PFSK-1 (cell line): ENCODE data around the gene NXPH1.

Experiments used
- FOXP2 ChIP-seq: optimal IDR thresholded peaks from 2 replicates; pipeline ENCODE3; 2011; ENCODE audit warnings: borderline replicate concordance, control low read depth, inconsistent platforms; ENCODE audit not compliant: insufficient read depth; ENCODE audit errors: extremely low read length, extremely low read depth
- POLR2AphosphoS5 ChIP-seq: IDR thresholded peaks from 2 replicates; pipeline ENCODE4 v1.6.1; 2012; ENCODE audit warnings: low read depth, mild to moderate bottlenecking, control low read depth, low read length, moderate library complexity
- TAF1 ChIP-seq: IDR thresholded peaks from 2 replicates; pipeline ENCODE4 v1.6.1; 2012; ENCODE audit warnings: low read length, control low read depth, borderline replicate concordance; ENCODE audit not compliant: insufficient read depth

DNA sequence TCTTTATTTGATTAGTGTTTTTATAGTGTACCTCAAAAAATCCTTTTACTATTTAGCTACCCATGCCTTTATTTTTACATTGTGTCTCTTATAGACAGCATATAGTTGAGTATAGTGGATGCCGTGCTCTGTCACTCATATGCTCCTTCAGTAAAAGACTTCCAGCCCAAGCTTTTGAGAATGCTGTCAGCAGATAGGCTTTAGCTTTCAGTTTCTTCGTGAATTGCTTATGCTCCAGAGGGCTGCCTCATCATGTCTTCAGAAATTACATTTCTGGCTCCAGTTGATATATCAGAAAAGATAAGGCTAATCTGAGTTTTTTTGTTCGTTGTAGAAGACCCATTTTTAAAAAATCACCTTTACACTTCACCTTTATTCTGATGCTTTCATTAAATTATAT, 332.0 kb downstream of the NXPH1 start:
- TF ChIP-seq TAF1 (no peak), FOXP2 (no peak), POLR2AphosphoS5 (no peak)
